ENCODE data around the gene RNF166. TPM values are rescaled to one million over a fixed set of nuclear protein-coding genes. Genes with fewer than 3 reads are reported as not detected.

Gene RNF166
- total and polyA plus RNA-seq, 4 donors, result 7.8 to 27.2 (median 23.5) TPM

GRCh38 chr16:88655733-88656281 lies 50.4 kb downstream of the RNF166 start:
- peaks cover 22% of the 10 kb centered on the region for H3K4me1 ChIP-seq (ENCODE audit: control insufficient read depth, insufficient read depth, low read length)
- no peaks in the 10 kb centered on the region for H3K9me3 ChIP-seq (ENCODE audit: control insufficient read depth, insufficient read depth, low read length)
- DNase-seq (ENCODE audit: low read depth in 4 of 6, low spot score in 6 of 6), result no peak
- H3K27me3 ChIP-seq (ENCODE audit: control insufficient read depth, insufficient read depth, low read length), result no peaks in the 10 kb centered on the region
- H3K27ac ChIP-seq (ENCODE audit: low read depth, low read length), result no peak overlapping the region
- H3K36me3 ChIP-seq (ENCODE audit: control insufficient read depth, insufficient read depth, low read length), result peaks cover 92% of the 10 kb centered on the region
- 88% methylated on average over 27 of the region's 29 CpGs for WGBS (ENCODE audit: insufficient coverage)
- H3K4me3 ChIP-seq (ENCODE audit: low read depth, low read length), result no peak overlapping the region

- no peaks in the 10 kb centered on the region for H3K9me3 ChIP-seq (ENCODE audit: control insufficient read depth, insufficient read depth, low read length)
- no peak overlapping the region for H3K27ac ChIP-seq (ENCODE audit: low read depth, low read length)
- no peaks in the 10 kb centered on the region for H3K27me3 ChIP-seq (ENCODE audit: control insufficient read depth, insufficient read depth, low read length)
- peaks cover 96% of the 10 kb centered on the region for H3K36me3 ChIP-seq (ENCODE audit: control insufficient read depth, insufficient read depth, low read length)
- 95% methylated on average over 50 of the region's 50 CpGs for WGBS (ENCODE audit: insufficient coverage)
- peaks cover 28% of the 10 kb centered on the region for H3K4me1 ChIP-seq (ENCODE audit: control insufficient read depth, insufficient read depth, low read length)
- no peak overlapping the region for H3K4me3 ChIP-seq (ENCODE audit: low read depth, low read length)
- no peak for DNase-seq (ENCODE audit: low read depth in 4 of 6, low spot score in 6 of 6)
Observed at GRCh38 chr16:88655053-88655732, 51.0 kb downstream of the RNF166 start.

DNA sequence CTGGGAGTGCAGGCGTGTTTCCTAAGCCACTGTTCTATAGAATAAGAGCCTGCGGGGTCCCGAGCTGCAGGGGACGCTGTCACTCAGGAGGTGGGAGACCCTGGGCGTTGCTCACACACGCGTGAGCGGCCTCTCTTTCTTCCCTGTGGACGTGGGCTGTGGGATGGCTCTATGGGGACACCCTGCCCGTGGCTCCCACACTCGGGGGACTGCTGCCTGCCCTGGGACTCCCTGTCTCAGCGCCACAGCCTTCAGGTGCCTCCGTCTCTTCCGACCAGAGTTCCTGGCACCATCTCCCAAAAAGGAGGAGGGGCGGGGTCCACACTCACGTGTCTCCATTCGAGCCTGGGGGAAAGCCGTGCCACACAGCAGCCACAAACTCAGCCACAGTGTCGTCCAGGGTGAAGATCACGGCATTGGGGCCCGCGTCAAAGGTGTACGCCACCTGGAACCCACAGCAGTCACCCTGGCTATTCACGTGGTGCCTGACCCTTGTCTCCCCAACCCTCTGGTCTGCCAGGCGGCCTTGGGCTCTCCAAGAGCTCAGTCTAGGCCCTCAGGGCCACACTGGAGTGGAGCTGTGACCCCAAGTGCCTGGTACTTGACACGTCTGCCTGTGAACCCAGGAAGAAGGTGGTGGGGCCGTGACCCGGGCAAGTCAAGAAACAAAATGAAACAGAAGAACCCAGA lies 51.7 kb downstream of the RNF166 start:
- H3K9me3 ChIP-seq (ENCODE audit: control insufficient read depth, insufficient read depth, low read length), result no peaks in the 10 kb centered on the region
- no peaks in the 10 kb centered on the region for H3K27me3 ChIP-seq (ENCODE audit: control insufficient read depth, insufficient read depth, low read length)
- no peak overlapping the region for H3K4me3 ChIP-seq (ENCODE audit: low read depth, low read length)
- WGBS (ENCODE audit: insufficient coverage), result 91% methylated on average over 27 of the region's 28 CpGs
- no peak for DNase-seq (ENCODE audit: low read depth in 4 of 6, low spot score in 6 of 6)
- no peak overlapping the region for H3K27ac ChIP-seq (ENCODE audit: low read depth, low read length)
- H3K36me3 ChIP-seq (ENCODE audit: control insufficient read depth, insufficient read depth, low read length), result peaks cover 96% of the 10 kb centered on the region
- peaks cover 29% of the 10 kb centered on the region for H3K4me1 ChIP-seq (ENCODE audit: control insufficient read depth, insufficient read depth, low read length)

DNA sequence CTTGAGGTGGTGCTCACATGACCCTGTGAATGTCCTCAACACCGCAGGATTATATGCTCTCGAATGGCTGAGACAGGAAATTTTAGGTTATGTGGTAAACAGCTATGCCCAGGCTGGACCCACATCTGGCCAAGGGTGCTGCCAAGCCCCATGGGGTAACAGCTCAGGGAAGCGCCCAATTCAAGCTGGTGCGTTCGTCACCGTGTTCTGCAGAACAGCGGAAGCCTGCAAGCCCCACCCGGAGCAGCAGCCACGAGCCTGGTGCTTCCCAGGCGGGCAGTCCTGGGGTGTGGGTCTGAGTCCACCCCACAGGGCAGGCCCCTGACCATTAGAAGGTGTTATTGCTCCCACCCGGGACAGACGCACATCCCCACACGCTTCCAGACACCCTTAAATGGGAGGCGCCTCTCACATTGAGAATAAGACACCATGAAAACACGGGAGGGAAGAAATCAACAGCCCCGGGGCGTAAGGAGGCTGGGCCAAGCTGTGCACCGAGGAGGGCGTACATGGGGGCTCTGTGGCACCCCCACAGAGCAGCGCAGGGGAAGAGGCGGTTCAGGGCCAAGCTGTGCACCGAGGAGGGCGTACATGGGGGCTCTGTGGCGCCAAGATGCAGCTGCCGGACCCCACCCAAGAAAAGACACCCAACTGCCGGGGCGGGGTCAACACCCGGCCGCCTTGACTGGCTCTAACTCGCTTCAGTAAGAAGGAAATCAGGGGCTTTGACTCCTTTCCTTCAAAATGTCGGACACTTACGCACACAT lies 52.4 kb downstream of the RNF166 start:
- H3K4me3 ChIP-seq (ENCODE audit: low read depth, low read length), result no peak overlapping the region
- WGBS (ENCODE audit: insufficient coverage), result 85% methylated on average over 32 of the region's 32 CpGs
- H3K4me1 ChIP-seq (ENCODE audit: control insufficient read depth, insufficient read depth, low read length), result peaks cover 26% of the 10 kb centered on the region
- H3K27me3 ChIP-seq (ENCODE audit: control insufficient read depth, insufficient read depth, low read length), result no peaks in the 10 kb centered on the region
- no peak overlapping the region for H3K27ac ChIP-seq (ENCODE audit: low read depth, low read length)
- DNase-seq (ENCODE audit: low read depth in 4 of 6, low spot score in 6 of 6), result no peak
- H3K36me3 ChIP-seq (ENCODE audit: control insufficient read depth, insufficient read depth, low read length), result peaks cover 92% of the 10 kb centered on the region
- no peaks in the 10 kb centered on the region for H3K9me3 ChIP-seq (ENCODE audit: control insufficient read depth, insufficient read depth, low read length)

GRCh38 chr16:88653101-88653500 lies 53.1 kb downstream of the RNF166 start:
- WGBS (ENCODE audit: insufficient coverage), result 88% methylated on average over 13 of the region's 13 CpGs
- Histone ChIP-seq H3K36me3 (ENCODE audit: control insufficient read depth, insufficient read depth, low read length) (peaks cover 88% of the 10 kb centered on the region), H3K9me3 (ENCODE audit: control insufficient read depth, insufficient read depth, low read length) (no peaks in the 10 kb centered on the region), H3K27ac (ENCODE audit: low read depth, low read length) (no peak overlapping the region), H3K4me3 (ENCODE audit: low read depth, low read length) (no peak overlapping the region), H3K4me1 (ENCODE audit: control insufficient read depth, insufficient read depth, low read length) (peaks cover 26% of the 10 kb centered on the region), H3K27me3 (ENCODE audit: control insufficient read depth, insufficient read depth, low read length) (no peaks in the 10 kb centered on the region)
- DNase-seq (ENCODE audit: low read depth in 4 of 6, low spot score in 6 of 6), result no peak

DNA sequence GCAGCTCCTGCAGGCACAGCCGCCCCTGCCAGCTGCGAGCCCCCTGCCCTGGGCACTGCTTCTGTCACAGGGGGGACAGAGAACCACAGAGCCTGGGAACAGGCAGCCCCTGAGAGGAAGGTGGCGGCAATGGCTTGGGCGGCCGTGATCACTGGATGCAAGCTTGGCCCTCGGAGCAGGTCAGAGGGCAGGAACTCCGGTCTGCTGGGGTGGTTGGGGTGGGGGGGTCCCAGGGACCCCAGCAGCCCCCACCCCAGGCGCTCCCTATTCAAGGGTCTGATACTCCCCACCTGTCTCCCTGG lies 53.5 kb downstream of the RNF166 start:
- 95% methylated on average over 6 of the region's 8 CpGs for WGBS (ENCODE audit: insufficient coverage)
- Histone ChIP-seq H3K36me3 (ENCODE audit: control insufficient read depth, insufficient read depth, low read length) (peaks cover 88% of the 10 kb centered on the region), H3K9me3 (ENCODE audit: control insufficient read depth, insufficient read depth, low read length) (no peaks in the 10 kb centered on the region)

GRCh38 chr16:88651989-88652761 lies 54.0 kb downstream of the RNF166 start:
- peaks cover 83% of the 10 kb centered on the region for H3K36me3 ChIP-seq (ENCODE audit: control insufficient read depth, insufficient read depth, low read length)

More for the DNA sequence above, 53.5 kb downstream of the RNF166 start:
- DNase-seq (ENCODE audit: low read depth in 4 of 6, low spot score in 6 of 6), result no peak
- Histone ChIP-seq H3K27me3 (ENCODE audit: control insufficient read depth, insufficient read depth, low read length) (no peaks in the 10 kb centered on the region), H3K27ac (ENCODE audit: low read depth, low read length) (no peak overlapping the region), H3K4me3 (ENCODE audit: low read depth, low read length) (no peak overlapping the region), H3K4me1 (ENCODE audit: control insufficient read depth, insufficient read depth, low read length) (peaks cover 26% of the 10 kb centered on the region)

DNA sequence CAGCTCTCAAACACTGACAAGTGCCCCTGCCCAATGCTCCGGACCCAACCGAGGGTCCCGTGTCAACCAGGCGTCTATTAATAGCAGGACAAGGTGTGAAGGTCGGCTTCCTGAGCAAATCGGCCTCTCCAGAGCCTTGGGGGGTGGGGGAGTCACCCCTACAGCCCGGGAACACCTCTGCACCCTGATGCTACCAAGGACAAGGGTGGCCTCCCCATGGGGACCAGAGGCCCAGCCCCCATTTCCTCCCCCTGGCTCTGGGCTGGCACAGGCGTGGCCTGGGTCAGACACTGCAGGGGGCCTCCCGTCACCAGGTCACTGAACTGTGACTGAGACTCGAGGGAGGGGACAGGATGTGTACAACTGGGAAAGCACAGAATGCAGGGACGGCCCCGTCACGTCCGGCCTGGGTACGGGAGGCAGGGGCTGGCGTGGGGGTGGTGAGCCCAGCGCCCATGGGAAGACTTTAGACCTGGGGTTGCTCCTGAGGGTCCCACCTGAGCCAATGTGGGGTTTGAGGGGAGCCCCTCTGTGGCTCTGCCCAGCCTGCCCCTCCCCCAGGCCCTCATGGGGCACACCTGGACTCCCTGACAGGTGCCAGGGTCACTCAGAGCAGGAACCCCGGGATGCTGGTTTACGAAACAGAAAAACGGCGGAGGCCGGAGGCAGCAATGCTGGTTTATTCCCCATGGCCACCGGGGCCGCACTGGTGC lies 54.8 kb downstream of the RNF166 start:
- Histone ChIP-seq H3K27me3 (ENCODE audit: control insufficient read depth, insufficient read depth, low read length) (no peaks in the 10 kb centered on the region), H3K4me1 (ENCODE audit: control insufficient read depth, insufficient read depth, low read length) (peaks cover 26% of the 10 kb centered on the region), H3K4me3 (ENCODE audit: low read depth, low read length) (peak overlapping the region; percentile 58), H3K27ac (ENCODE audit: low read depth, low read length) (peak overlapping the region; percentile 33), H3K36me3 (ENCODE audit: control insufficient read depth, insufficient read depth, low read length) (peaks cover 80% of the 10 kb centered on the region), H3K9me3 (ENCODE audit: control insufficient read depth, insufficient read depth, low read length) (no peaks in the 10 kb centered on the region)
- DNase-seq (ENCODE audit: low read depth in 4 of 6, low spot score in 6 of 6), result peak in 1 of 6 donors; percentile 22
- WGBS (ENCODE audit: insufficient coverage), result 60% methylated on average over 22 of the region's 24 CpGs

More at GRCh38 chr16:88651989-88652761, 54.0 kb downstream of the RNF166 start:
- no peak for DNase-seq (ENCODE audit: low read depth in 4 of 6, low spot score in 6 of 6)
- H3K4me3 ChIP-seq (ENCODE audit: low read depth, low read length), result no peak overlapping the region
- H3K4me1 ChIP-seq (ENCODE audit: control insufficient read depth, insufficient read depth, low read length), result peaks cover 26% of the 10 kb centered on the region
- WGBS (ENCODE audit: insufficient coverage), result 88% methylated on average over 29 of the region's 29 CpGs
- peak overlapping the region; percentile 33 for H3K27ac ChIP-seq (ENCODE audit: low read depth, low read length)
- H3K9me3 ChIP-seq (ENCODE audit: control insufficient read depth, insufficient read depth, low read length), result no peaks in the 10 kb centered on the region
- H3K27me3 ChIP-seq (ENCODE audit: control insufficient read depth, insufficient read depth, low read length), result no peaks in the 10 kb centered on the region

All from spinal cord (tissue), 10 donors.